Hepatocyte (in vitro differentiated cells): ENCODE data around the gene BAMBI.

Experiments used
- EZH2 ChIP-seq: fragments of 200-600 bp; sonication (generic); IDR thresholded peaks from 2 replicates; pipeline ENCODE4 v1.6.1; 2016; ENCODE audit warnings: antibody characterized with exemption, mild to moderate bottlenecking, borderline replicate concordance
- EZH2phosphoT487 ChIP-seq: fragments of 200-600 bp; sonication (generic); IDR thresholded peaks from one replicate; pipeline ENCODE4 v1.6.1; 2018; ENCODE audit warnings: antibody characterized with exemption, mild to moderate bottlenecking, low read depth, moderate library complexity; ENCODE audit not compliant: unreplicated experiment, severe bottlenecking
- TF ChIP-seq, protein P1 (sequence below): fragments of 200-600 bp; sonication (generic); IDR thresholded peaks from 2 replicates; pipeline ENCODE4 v1.5.1; 2016; ENCODE audit warnings: antibody characterized with exemption, mild to moderate bottlenecking; ENCODE audit not compliant: poor library complexity

DNA sequence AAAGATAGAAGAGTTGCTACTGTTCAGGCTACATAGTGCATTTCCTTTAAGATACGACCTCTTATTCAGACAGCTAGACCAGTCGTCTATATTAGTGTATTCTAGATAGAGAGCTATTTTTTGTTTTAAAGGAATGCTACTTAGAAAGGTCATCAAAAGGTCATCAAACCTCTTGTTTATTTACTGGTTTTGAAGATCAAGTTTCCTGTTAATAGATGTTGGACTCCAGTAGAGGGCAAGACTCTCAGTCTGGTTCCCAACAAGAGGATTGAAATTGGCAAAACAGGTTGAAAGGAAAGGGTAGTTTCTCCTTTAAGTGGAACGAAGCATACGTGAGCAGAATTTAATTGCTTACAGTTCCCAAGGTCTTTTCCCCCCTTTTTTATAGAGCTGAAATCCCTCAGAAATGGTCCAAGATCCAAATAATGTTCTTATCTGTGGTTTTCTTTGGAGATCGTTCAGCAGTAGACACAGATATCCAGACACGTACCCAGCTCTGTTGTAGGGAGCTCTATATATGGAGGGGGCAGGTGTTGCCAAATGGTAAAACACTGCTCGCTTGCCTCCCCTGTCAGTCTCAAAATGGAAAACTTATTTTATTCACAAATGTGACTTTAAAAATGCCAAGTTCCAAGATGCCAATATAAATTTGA is 37.2 kb downstream of the BAMBI start:
- TF ChIP-seq EZH2 (no peak), EZH2phosphoT487 (no peak)
- TF ChIP-seq, protein P1, sequence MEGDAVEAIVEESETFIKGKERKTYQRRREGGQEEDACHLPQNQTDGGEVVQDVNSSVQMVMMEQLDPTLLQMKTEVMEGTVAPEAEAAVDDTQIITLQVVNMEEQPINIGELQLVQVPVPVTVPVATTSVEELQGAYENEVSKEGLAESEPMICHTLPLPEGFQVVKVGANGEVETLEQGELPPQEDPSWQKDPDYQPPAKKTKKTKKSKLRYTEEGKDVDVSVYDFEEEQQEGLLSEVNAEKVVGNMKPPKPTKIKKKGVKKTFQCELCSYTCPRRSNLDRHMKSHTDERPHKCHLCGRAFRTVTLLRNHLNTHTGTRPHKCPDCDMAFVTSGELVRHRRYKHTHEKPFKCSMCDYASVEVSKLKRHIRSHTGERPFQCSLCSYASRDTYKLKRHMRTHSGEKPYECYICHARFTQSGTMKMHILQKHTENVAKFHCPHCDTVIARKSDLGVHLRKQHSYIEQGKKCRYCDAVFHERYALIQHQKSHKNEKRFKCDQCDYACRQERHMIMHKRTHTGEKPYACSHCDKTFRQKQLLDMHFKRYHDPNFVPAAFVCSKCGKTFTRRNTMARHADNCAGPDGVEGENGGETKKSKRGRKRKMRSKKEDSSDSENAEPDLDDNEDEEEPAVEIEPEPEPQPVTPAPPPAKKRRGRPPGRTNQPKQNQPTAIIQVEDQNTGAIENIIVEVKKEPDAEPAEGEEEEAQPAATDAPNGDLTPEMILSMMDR = no peak
